Activated naive CD8-positive, alpha-beta T cell treated with anti-CD3 and anti-CD28 coated beads, Interleukin-2, amount 50 U/mL, for 24 hours (primary cell): ENCODE results near the gene ZNF160.
A peak's percentile ranks its signal among the peaks of the same experiment; 100 is the strongest.
"Not testable (repeated sequence)": the region's sequence is repeated elsewhere in the genome, so short reads cannot be mapped to it uniquely, and the experiment has no call there.

ENCODE experiments used
- ATAC-seq: fragments of 150-1000 bp; cut with Tn5 transposase; one replicate; pipeline ENCODE4 v1.10.0; 2021
- DNase-seq: peaks from one replicate; pipeline ENCODE4 v3.0.0; 2021
- H3K27ac Mint-ChIP-seq: one replicate; pipeline ENCODE4 v1.8.0; 2021; ENCODE audit warnings: mild to moderate bottlenecking, mixed read lengths
- H3K27me3 Mint-ChIP-seq: one replicate; pipeline ENCODE4 v1.8.0; 2021; ENCODE audit warnings: mixed read lengths
- H3K36me3 Mint-ChIP-seq: one replicate; pipeline ENCODE4 v1.8.0; 2021; ENCODE audit warnings: low read depth, mixed read lengths
- H3K4me1 Mint-ChIP-seq: one replicate; pipeline ENCODE4 v1.8.0; 2021; ENCODE audit warnings: mixed read lengths
- H3K4me3 Mint-ChIP-seq: one replicate; pipeline ENCODE4 v1.8.0; 2021; ENCODE audit warnings: mild to moderate bottlenecking, moderate library complexity, mixed read lengths
- H3K9me3 Mint-ChIP-seq: one replicate; pipeline ENCODE4 v1.8.0; 2021; ENCODE audit warnings: mixed read lengths

The ZNF160 gene

DNA sequence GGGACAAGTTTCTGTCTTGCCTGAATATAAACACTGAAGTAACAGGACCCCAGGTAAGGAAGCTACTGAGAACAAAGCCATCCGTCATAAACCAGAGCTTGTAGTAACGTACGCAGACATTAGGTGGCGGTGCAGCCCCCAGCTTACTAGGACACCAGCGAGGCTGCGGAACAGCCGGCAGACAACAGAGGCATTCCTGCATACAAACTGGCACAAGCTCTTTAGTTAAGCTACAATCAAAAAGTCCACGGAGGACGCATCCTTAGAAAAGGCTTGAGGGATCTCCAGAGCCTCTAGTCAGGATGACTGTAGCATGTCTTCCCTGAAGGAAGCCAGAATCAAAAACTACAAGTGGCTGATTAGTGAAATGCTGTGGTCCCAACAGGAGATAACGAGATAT, 26.2 kb downstream of the ZNF160 start:
- DNase-seq = no peak
- Mint-ChIP-seq H3K4me1 (no peaks in the 10 kb centered on the region), H3K27ac (no peak overlapping the region), H3K36me3 (peaks cover 98% of the 10 kb centered on the region), H3K27me3 (no peaks in the 10 kb centered on the region), H3K9me3 (peaks cover 65% of the 10 kb centered on the region), H3K4me3 (no peak overlapping the region)
- ATAC-seq = no peak

GRCh38 chr19:53068834-53069233, 34.4 kb downstream of the ZNF160 start:
- Mint-ChIP-seq H3K4me1 (no peaks in the 10 kb centered on the region), H3K36me3 (peaks cover 88% of the 10 kb centered on the region), H3K27ac (no peak overlapping the region), H3K4me3 (no peak overlapping the region), H3K27me3 (no peaks in the 10 kb centered on the region), H3K9me3 (peaks cover 52% of the 10 kb centered on the region)
- ATAC-seq (no peak), DNase-seq (no peak)

- no peak overlapping the region for H3K27ac Mint-ChIP-seq
Observed at GRCh38 chr19:53068199-53068598, 35.0 kb downstream of the ZNF160 start.

GRCh38 chr19:53057904-53058580, 45.2 kb downstream of the ZNF160 start:
- Mint-ChIP-seq H3K27ac (no peak overlapping the region), H3K4me1 (no peaks in the 10 kb centered on the region), H3K36me3 (peaks cover 31% of the 10 kb centered on the region), H3K27me3 (peaks cover 5% of the 10 kb centered on the region), H3K9me3 (peaks cover 38% of the 10 kb centered on the region), H3K4me3 (no peak overlapping the region)
- DNase-seq = no peak
- ATAC-seq = no peak

More at GRCh38 chr19:53068199-53068598, 35.0 kb downstream of the ZNF160 start:
- Mint-ChIP-seq H3K9me3 (peaks cover 54% of the 10 kb centered on the region), H3K27me3 (no peaks in the 10 kb centered on the region), H3K4me3 (no peak overlapping the region), H3K4me1 (no peaks in the 10 kb centered on the region), H3K36me3 (peaks cover 82% of the 10 kb centered on the region)
- no peak for ATAC-seq
- no peak for DNase-seq

DNA sequence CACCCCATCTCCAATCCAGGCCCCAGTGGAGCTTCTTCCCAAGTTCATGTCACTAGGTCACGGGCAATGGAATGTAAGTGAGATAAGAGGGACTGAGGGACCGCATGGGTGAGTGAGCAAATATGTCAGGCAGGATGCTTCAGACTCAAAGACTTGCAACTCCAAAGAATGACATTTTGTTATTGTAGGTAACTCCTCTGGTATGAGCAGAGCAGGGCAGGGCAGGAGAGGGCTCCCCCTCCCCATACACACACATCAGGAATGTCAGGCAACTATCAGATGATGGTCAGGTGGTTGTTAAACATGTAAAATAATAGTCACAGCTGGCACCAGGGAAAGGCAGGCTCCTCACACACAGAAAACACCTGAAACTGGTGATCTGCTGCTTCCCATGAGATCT, 48.1 kb downstream of the ZNF160 start:
- Mint-ChIP-seq H3K9me3 (peaks cover 36% of the 10 kb centered on the region), H3K27me3 (peaks cover 5% of the 10 kb centered on the region), H3K4me3 (no peak overlapping the region), H3K36me3 (peaks cover 22% of the 10 kb centered on the region), H3K27ac (no peak overlapping the region), H3K4me1 (no peaks in the 10 kb centered on the region)
- ATAC-seq (no peak), DNase-seq (no peak)

- no peak for ATAC-seq
- Mint-ChIP-seq H3K27ac (no peak overlapping the region), H3K36me3 (peaks cover 17% of the 10 kb centered on the region), H3K4me3 (no peak overlapping the region), H3K4me1 (no peaks in the 10 kb centered on the region), H3K27me3 (no peaks in the 10 kb centered on the region), H3K9me3 (peaks cover 47% of the 10 kb centered on the region)
- DNase-seq = no peak
Observed at GRCh38 chr19:53047379-53047778, 55.8 kb downstream of the ZNF160 start.

GRCh38 chr19:53045536-53045935, 57.7 kb downstream of the ZNF160 start:
- peaks cover 50% of the 10 kb centered on the region for H3K9me3 Mint-ChIP-seq
- H3K36me3 Mint-ChIP-seq = peaks cover 18% of the 10 kb centered on the region
- no peak overlapping the region for H3K27ac Mint-ChIP-seq
- ATAC-seq (no peak), DNase-seq (no peak)
- no peaks in the 10 kb centered on the region for H3K27me3 Mint-ChIP-seq
- H3K4me3 Mint-ChIP-seq = no peak overlapping the region
- H3K4me1 Mint-ChIP-seq = no peaks in the 10 kb centered on the region

GRCh38 chr19:53041366-53041765, 61.9 kb downstream of the ZNF160 start:
- Mint-ChIP-seq H3K4me1 (no peaks in the 10 kb centered on the region), H3K9me3 (peaks cover 54% of the 10 kb centered on the region), H3K27me3 (peaks cover 23% of the 10 kb centered on the region), H3K4me3 (no peak overlapping the region), H3K36me3 (peaks cover 35% of the 10 kb centered on the region), H3K27ac (no peak overlapping the region)
- ATAC-seq (no peak), DNase-seq (no peak)

DNA sequence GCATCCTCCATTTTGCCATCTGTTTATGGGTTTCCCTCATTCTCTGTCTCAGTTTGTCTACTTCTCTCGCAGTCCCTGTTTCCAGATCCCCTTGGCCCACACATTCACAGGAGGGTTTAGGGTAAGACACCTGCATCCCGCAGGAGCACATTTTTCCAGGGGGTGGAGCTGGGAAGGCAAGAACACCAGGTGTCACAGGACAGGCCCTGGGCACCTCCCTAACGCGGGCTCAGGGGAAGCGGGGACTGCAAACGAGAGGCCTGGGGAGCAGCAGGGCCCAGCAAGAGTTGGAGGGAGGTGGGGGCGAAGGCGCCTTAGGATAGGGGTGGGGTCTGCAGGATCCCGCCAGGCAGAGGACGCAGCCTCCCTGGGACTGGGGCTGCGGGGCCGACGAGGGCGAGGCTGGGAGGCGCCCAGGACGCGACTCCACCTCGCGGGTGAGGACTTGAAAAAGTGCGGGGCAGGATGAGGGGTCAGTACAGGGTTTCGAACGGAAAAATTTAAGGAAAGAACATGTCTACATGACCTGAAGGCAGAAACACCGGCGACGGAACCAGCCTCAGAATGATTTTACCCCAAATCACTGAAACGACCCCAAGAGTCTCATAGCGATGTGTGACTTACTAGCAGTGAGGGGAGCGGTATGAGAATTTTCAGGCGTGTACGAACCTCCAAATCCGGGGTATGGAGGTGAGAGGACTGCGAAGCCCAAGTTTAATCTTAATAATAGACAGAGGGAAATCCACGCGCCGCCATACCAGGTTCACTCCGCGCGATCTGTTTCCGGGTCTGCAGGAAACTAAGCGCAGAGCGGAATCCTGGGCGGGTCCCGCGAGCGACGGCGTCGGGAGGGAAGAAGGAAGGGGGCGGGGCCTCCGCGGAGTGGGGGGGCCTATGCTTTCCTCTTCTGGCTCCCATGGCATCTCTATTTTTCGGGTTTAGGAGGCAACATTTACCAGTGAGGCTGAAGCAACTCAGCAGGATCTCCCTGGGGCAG, 65.8 kb downstream of the ZNF160 start:
- no peaks in the 10 kb centered on the region for H3K4me1 Mint-ChIP-seq
- H3K4me3 Mint-ChIP-seq = no peak overlapping the region
- ATAC-seq = no peak
- H3K9me3 Mint-ChIP-seq = peaks cover 69% of the 10 kb centered on the region
- H3K36me3 Mint-ChIP-seq = peaks cover 39% of the 10 kb centered on the region
- H3K27ac Mint-ChIP-seq = no peak overlapping the region
- H3K27me3 Mint-ChIP-seq = peaks cover 32% of the 10 kb centered on the region
- DNase-seq = peak; percentile 7

- DNase-seq = no peak
- no peak overlapping the region for H3K27ac Mint-ChIP-seq
- H3K36me3 Mint-ChIP-seq = peaks cover 45% of the 10 kb centered on the region
- H3K9me3 Mint-ChIP-seq = peaks cover 65% of the 10 kb centered on the region
- H3K4me3 Mint-ChIP-seq = no peak overlapping the region
- peaks cover 32% of the 10 kb centered on the region for H3K27me3 Mint-ChIP-seq
- ATAC-seq = no peak
- H3K4me1 Mint-ChIP-seq = no peaks in the 10 kb centered on the region
Observed at GRCh38 chr19:53034948-53035675, 68.1 kb downstream of the ZNF160 start.

- no peak for DNase-seq
- Mint-ChIP-seq H3K9me3 (peaks cover 65% of the 10 kb centered on the region), H3K4me1 (no peaks in the 10 kb centered on the region), H3K4me3 (no peak overlapping the region), H3K27ac (no peak overlapping the region), H3K36me3 (peaks cover 46% of the 10 kb centered on the region), H3K27me3 (peaks cover 31% of the 10 kb centered on the region)
- no peak for ATAC-seq
Observed at GRCh38 chr19:53034054-53034453, 69.2 kb downstream of the ZNF160 start.

- ATAC-seq = not testable (repeated sequence)
Observed at GRCh38 chr19:53028306-53028705, 74.9 kb downstream of the ZNF160 start.

DNA sequence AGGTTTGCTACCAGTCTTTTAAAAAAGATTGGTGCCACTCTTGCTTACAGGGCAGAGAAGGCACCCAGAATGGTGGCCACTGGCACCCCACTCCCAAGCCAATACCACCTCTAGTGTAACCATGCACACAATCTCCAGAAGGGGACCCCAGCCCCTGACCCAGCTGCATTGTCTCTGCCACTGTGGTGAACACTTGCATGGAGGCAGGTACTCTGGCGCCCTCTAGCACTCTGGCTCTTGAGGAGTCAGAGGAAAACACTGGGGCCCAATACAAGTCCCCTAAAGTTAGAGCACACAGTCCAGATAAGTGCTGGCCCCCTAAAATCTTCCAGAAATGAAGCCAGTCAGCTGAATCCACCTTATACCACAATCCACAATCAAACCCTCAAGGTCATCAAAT, 83.5 kb downstream of the ZNF160 start:
- no peak for DNase-seq
- H3K27ac Mint-ChIP-seq = no peak overlapping the region
- peaks cover 20% of the 10 kb centered on the region for H3K36me3 Mint-ChIP-seq
- no peaks in the 10 kb centered on the region for H3K4me1 Mint-ChIP-seq
- no peak for ATAC-seq
- peaks cover 51% of the 10 kb centered on the region for H3K9me3 Mint-ChIP-seq
- H3K27me3 Mint-ChIP-seq = no peaks in the 10 kb centered on the region
- H3K4me3 Mint-ChIP-seq = no peak overlapping the region

More at GRCh38 chr19:53028306-53028705, 74.9 kb downstream of the ZNF160 start:
- H3K4me1 Mint-ChIP-seq, H3K27ac Mint-ChIP-seq, H3K27me3 Mint-ChIP-seq, H3K4me3 Mint-ChIP-seq, DNase-seq: not testable (repeated sequence)
- H3K9me3 Mint-ChIP-seq = peaks cover 70% of the 10 kb centered on the region
- peaks cover 34% of the 10 kb centered on the region for H3K36me3 Mint-ChIP-seq
